NAMALWA (cell line): Measurements from ENCODE around the gene SLFNL1.
A peak's percentile ranks its signal among the peaks of the same experiment; 100 is the strongest.

ENCODE experiments used
- DNase-seq: peaks from one replicate; pipeline ENCODE4 v3.0.0-alpha.2; 2015; ENCODE audit warnings: low spot score

The SLFNL1 gene

GRCh38 chr1:41020109-41020576 is 1.4 kb downstream of the SLFNL1 start:
- DNase-seq: no peak

DNA sequence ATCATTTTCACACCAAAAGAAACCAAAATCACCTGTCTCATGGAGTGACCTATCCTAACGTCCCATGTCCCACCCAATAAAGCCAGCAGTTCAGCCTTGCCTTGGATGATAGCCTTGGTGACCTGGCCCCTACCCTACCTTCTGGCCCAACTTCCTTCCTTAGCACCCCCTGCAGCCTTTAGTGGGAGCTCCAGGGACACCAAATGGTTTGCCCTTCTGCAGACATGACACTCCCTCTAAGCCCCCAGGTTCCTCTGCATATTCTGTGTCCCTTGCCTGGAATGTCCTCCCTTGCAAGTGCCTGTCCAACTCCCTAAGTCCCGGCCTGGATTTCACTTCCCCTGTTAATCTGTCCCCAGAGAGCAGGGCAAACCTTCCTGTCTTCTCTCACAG is 2.2 kb downstream of the SLFNL1 start:
- no peak for DNase-seq

DNA sequence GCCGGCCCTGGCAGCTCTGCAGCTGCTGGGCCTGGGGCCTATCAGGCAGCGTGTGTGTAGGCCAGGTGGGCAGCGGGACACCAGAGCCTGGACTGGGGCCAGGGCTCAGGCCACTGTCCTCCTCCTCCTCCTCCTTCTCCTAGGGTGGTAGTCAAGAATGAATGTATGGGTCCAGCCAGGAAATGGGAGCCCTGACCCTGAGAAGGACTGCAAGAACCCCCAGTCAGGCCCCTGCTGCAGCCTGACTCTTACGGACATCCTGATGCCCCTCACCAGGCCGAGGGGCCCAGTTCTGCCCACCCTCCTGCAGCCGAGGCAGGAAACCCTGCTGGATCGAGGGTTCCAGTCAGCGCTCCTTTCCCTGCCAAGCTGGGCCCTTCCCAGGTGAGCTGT is 3.5 kb downstream of the SLFNL1 start:
- DNase-seq: no peak

- DNase-seq: no peak
Measured at GRCh38 chr1:41017141-41018017, 4.1 kb downstream of the SLFNL1 start.

DNA sequence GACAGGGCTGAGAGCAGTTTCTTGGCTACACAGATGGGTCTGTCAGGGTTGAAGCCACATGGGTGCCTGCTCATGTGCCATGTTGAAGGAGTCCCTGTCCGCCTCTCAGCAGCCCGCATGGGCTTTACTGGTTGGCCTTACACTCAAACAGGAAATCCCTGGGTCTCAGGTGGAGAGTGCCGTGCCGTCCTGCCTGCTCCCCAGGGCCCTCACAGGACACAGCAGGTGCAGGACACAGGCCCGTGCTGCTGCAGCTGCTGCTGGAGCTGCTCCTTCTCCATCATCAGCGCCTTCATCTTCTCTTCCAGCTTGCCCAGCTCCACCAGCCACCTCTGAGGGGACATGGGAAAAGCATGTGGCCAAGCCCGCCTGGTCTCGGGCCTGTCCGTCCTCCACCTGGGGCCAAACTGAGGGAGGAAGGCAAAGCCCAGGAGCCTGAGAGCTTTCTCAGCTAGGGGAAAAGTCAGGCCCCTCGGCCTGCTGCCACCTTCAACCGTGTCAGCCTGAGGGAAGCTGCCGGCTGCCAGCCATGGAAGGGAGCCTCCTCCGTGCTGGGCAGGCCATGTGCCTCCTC is 5.5 kb downstream of the SLFNL1 start:
- DNase-seq: peak; percentile 40

DNA sequence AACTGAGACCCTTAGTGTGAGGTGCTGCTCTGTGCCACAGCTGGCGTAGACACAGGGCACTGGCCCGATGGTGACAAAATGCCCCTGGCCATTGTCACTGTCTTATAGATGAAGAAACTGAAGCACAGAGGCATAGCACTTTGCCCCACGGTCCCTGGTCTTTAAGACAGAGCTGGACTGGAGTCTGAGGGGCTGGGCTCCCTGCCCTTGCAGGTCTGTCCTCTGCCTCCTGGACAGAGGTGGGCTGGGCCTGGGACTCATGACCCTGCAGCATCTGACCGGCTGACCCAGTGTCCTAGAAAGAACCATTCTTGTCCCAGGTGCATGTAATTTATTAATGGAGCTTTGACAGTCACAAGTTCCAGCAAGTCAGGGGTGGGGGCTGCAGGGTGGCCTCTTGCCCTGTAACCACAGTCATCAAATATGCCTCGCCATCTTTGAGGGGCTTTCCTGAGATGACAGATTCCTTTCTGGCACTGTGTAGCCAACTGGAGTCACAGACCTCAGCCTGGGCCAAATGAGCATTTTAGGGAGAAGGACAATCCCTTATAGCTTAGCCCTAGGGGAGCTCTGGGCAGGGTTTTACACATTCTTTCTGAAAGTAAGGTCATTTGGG is 6.1 kb downstream of the SLFNL1 start:
- no peak for DNase-seq

- DNase-seq: peak; percentile 63
Measured at GRCh38 chr1:41014871-41015270, 6.7 kb downstream of the SLFNL1 start.

DNA sequence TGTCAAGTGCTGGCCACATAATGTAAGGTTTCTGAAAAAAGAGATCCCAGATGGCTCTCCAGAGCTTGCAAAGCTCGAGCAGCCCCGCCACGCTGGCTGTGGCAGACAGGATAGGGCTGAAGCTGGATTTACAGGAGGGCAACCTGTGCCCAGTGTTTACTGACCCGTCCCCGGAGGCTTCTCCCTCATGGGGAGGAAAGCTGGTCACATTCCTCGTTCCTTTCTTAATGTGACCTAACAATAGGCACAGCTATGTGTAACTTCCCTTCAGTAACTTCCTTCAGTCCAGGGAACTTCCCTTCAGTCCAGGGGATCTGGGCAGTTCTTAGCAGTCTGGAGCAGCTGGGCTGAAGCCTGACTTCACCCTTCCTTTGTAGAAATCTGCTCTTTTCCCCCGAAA is 7.7 kb downstream of the SLFNL1 start:
- no peak for DNase-seq

- DNase-seq: no peak
Measured at GRCh38 chr1:41013024-41013423, 8.5 kb downstream of the SLFNL1 start.

- no peak for DNase-seq
Measured at GRCh38 chr1:41010345-41010744, 11.2 kb downstream of the SLFNL1 start.

DNA sequence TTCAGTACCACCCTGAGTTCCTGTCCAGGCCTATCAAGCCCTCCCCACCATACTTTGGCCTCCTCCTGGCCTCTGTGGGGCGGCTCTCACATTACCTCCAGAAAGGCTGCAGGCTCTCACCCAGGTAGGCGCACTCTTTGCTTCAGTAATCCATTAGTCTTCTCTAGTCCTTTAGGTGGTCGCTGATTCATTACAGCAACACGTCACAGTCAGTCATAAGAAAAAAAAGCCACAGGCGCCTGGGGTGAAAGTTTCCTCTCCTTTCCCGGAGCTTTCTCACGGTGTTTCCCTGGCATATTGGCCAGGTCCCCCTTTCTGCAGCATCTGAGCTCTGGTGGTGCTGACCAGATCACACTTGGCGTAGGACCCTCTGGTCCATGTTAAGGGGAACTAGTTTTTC is 12.1 kb downstream of the SLFNL1 start:
- DNase-seq: no peak

DNA sequence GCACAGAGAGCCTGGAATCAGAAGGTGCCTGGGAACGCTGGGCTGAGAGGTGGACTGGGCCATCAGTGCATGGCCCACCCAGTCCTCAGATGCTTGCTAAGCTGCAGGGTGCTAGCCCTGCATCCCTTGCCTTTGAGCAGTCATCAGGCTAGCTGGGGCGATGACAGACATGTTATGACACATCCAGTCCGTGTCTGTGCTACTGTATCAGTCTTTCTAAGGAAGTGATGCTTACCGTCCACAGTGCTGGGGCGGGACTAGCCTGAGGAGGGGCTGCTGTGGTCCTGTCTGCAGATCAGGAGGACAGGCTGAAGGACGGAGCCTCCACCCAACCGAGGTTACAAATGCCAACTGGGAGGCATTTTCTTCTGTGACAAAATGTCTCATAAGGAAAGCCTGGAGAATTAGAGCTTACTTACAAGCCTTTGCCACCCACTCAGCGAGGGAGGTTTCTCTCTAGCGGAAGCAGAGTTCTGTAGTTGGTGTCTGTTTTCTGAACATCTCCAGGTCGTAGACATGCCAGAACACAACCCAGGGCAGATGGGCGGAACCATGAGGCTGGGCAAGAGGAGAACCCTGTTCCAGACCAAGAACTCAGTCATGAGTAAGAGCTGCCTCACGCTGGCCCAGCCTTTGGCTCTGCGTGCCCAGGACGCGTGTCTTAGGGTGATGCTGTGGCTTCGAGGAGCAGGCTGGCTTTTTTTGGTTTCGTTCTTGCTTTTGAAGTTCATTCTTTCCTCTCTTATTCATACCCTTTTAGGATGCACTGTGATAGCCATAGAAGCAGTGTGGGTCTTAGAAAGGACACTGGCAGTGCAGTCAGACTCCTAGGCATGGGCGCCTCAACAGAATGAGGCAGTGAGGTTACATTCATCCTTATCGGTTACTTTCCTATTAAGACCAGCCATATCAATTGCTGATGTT is 14.3 kb downstream of the SLFNL1 start:
- DNase-seq: no peak

GRCh38 chr1:41005876-41006275 is 15.6 kb downstream of the SLFNL1 start:
- no peak for DNase-seq

GRCh38 chr1:41003640-41004220 is 17.8 kb downstream of the SLFNL1 start:
- peak; percentile 97 for DNase-seq

GRCh38 chr1:41003127-41003639 is 18.3 kb downstream of the SLFNL1 start:
- DNase-seq: no peak

GRCh38 chr1:40998668-40999067 is 22.9 kb downstream of the SLFNL1 start:
- no peak for DNase-seq

DNA sequence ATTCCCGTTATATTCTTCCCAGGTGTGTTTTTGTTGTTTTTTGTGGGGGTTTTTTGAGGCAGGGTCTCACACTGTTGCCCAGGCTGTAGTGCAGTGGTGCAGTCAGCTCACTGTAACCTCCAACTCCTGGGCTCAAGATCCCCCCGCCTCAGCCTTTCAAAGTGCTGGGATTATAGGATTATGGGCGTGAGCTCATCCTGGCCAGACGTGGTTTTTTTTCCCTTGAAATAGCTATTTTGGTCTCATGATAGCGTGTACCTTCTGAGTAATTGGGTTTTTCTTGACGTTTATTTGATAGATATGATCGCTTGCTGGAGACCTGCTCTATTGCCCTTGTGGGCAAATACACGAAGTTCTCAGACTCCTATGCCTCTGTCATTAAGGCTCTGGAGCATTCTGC is 24.4 kb downstream of the SLFNL1 start:
- no peak for DNase-seq

- DNase-seq: no peak
Measured at GRCh38 chr1:40989066-40989465, 32.5 kb downstream of the SLFNL1 start.

GRCh38 chr1:40988280-40988679 is 33.2 kb downstream of the SLFNL1 start:
- no peak for DNase-seq

- no peak for DNase-seq
Measured at GRCh38 chr1:40987439-40988276, 33.9 kb downstream of the SLFNL1 start.

DNA sequence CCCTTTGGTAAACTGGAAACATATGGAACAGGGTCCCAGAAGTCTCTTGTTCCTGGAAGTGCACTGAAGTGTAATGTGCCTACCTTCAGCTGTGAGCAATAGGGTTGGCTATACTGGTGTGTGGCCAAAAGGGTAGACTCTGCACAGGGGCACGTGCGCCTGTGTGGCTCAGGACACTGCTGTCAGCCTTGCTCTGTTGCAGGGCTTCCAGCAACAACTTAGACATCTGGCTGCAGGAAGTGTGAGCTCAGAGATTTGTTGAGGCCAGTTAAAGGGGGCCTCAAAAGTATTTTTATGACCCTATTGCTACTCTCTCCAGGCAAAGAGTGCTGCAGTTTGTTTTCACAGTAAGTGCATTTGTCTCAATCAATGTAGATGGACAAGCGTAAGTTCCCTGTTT is 34.6 kb downstream of the SLFNL1 start:
- DNase-seq: no peak
